Small intestine (tissue), 7 donors: ENCODE results near the gene EGFR. TPM values are rescaled to one million over a fixed set of nuclear protein-coding genes. Genes with fewer than 3 reads are reported as not detected.

Experiments
- DNase-seq, 2 donors: peaks; one replicate each; pipeline versions ENCODE4 v3.0.0 to v3.0.0-alpha.2; 2013
- FAIRE-seq: peaks from 2 replicates; lab custom pipeline; 2012; peaks lifted over from hg19 to GRCh38; lab: Jason Lieb, UNC
- H3K27ac ChIP-seq, 3 donors: one replicate each; pipeline ENCODE4 v1.5.1; 2013; ENCODE audit warnings: low read length in 2 of 3, mild to moderate bottlenecking in 2 of 3, control low read depth in 1 of 3, inconsistent platforms in 1 of 3, low read depth in 1 of 3, moderate library complexity in 1 of 3
- H3K27me3 ChIP-seq, 3 donors: one replicate each; pipeline ENCODE4 v1.6.1; 2013; ENCODE audit warnings: low read length in 3 of 3, inconsistent platforms in 1 of 3; ENCODE audit not compliant: control insufficient read depth in 3 of 3, insufficient read depth in 3 of 3
- H3K36me3 ChIP-seq, 3 donors: one replicate each; pipeline ENCODE4 v1.6.1; 2013; ENCODE audit warnings: low read length in 3 of 3, inconsistent platforms in 1 of 3, low read depth in 1 of 3, mild to moderate bottlenecking in 1 of 3, moderate library complexity in 1 of 3; ENCODE audit not compliant: control insufficient read depth in 3 of 3, insufficient read depth in 2 of 3
- H3K4me1 ChIP-seq, 3 donors: one replicate each; pipeline ENCODE4 v1.6.1; 2013; ENCODE audit warnings: low read length in 2 of 3, inconsistent platforms in 1 of 3, low read depth in 1 of 3, mild to moderate bottlenecking in 1 of 3, moderate library complexity in 1 of 3; ENCODE audit not compliant: control insufficient read depth in 3 of 3, insufficient read depth in 2 of 3
- H3K4me3 ChIP-seq, 3 donors: one replicate each; pipeline ENCODE4 v1.5.1; 2013; ENCODE audit warnings: low read length in 3 of 3, control low read depth in 1 of 3, inconsistent platforms in 1 of 3, low read depth in 1 of 3, mild to moderate bottlenecking in 1 of 3, moderate library complexity in 1 of 3
- H3K9me3 ChIP-seq, 2 donors: one replicate each; pipeline ENCODE4 v1.6.1; 2013; ENCODE audit warnings: low read depth in 1 of 2, low read length in 1 of 2; ENCODE audit not compliant: control insufficient read depth in 2 of 2, insufficient read depth in 1 of 2
- WGBS, 3 donors: extraction: QIAGEN DNeasy Blood & Tissue Kit; methylation state at CpG; one replicate each; pipeline ENCODE4 v1.1.7; 2013; 5-methylcytosine and 5-hydroxymethylcytosine counted together
- polyA plus RNA-seq, 4 donors: library from polyadenylated mRNA; stranded (reverse) in 3 of 4; unstranded in 1 of 4; fragments of 200-250 nt in 3 of 4; fragments of 120-200 nt in 1 of 4; gene quantifications; one replicate each; pipeline versions ENCODE4 v1.2.1 to v1.2.3, GENCODE V29; 2013
- donor health status: healthy with polysubstance abuse.
- donor health status: control.
- donor health status: control.
- donor health status: Bipolar disorder and iron deficiency.
- donor health status: healthy.

EGFR gene
- polyA plus RNA-seq, 4 donors = 2.2 to 30.5 (median 6.0) TPM

GRCh38 chr7:55056577-55057480 is 38.0 kb downstream of the EGFR start:
- no peak for FAIRE-seq
- Histone ChIP-seq H3K9me3 (peaks cover 0 to 3% of the 10 kb centered on the region in 2 donors), H3K36me3 (peaks cover 0 to 22% (median 0%) of the 10 kb centered on the region in 3 donors), H3K27me3 (no peaks in the 10 kb centered on the region), H3K4me3 (no peak overlapping the region), H3K4me1 (no peaks in the 10 kb centered on the region), H3K27ac (no peak overlapping the region)
- 68 to 79% (median 72%) methylated on average over 15 of the region's 15 CpGs for WGBS, 3 donors
- no peak for DNase-seq

GRCh38 chr7:55058314-55058713 is 39.5 kb downstream of the EGFR start:
- no peak overlapping the region for H3K27ac ChIP-seq
- 95 to 96% (median 95%) methylated on average over 10 of the region's 10 CpGs for WGBS, 3 donors
- peaks cover 0 to 3% of the 10 kb centered on the region in 2 donors for H3K9me3 ChIP-seq
- no peak for DNase-seq
- H3K36me3 ChIP-seq = peaks cover 0 to 19% (median 0%) of the 10 kb centered on the region in 3 donors
- H3K4me3 ChIP-seq = no peak overlapping the region
- no peaks in the 10 kb centered on the region for H3K4me1 ChIP-seq
- FAIRE-seq = no peak
- no peaks in the 10 kb centered on the region for H3K27me3 ChIP-seq

- 59 to 71% (median 70%) methylated on average over 2 of the region's 2 CpGs for WGBS, 3 donors
- H3K4me3 ChIP-seq = no peak overlapping the region
- no peaks in the 10 kb centered on the region for H3K27me3 ChIP-seq
- no peak overlapping the region for H3K27ac ChIP-seq
- peaks cover 0 to 20% (median 0%) of the 10 kb centered on the region in 3 donors for H3K36me3 ChIP-seq
- no peak for FAIRE-seq
- peaks cover 0 to 3% of the 10 kb centered on the region in 2 donors for H3K9me3 ChIP-seq
- H3K4me1 ChIP-seq = no peaks in the 10 kb centered on the region
- no peak for DNase-seq
Observed at GRCh38 chr7:55059021-55059420, 40.2 kb downstream of the EGFR start.

- Histone ChIP-seq H3K27me3 (no peaks in the 10 kb centered on the region), H3K9me3 (peaks cover 0 to 3% of the 10 kb centered on the region in 2 donors), H3K27ac (no peak overlapping the region), H3K36me3 (peaks cover 0 to 10% (median 0%) of the 10 kb centered on the region in 3 donors), H3K4me1 (peaks cover 0 to under 1% (median 0%) of the 10 kb centered on the region in 3 donors), H3K4me3 (no peak overlapping the region)
- FAIRE-seq (no peak), DNase-seq (no peak)
- WGBS, 3 donors = 83 to 87% (median 85%) methylated on average over 2 of the region's 2 CpGs
Observed at GRCh38 chr7:55060085-55060484, 41.3 kb downstream of the EGFR start.

- Histone ChIP-seq H3K4me3 (no peak overlapping the region), H3K4me1 (peaks cover 0 to 6% (median 0%) of the 10 kb centered on the region in 3 donors), H3K27ac (no peak overlapping the region), H3K9me3 (peaks cover 0 to 3% of the 10 kb centered on the region in 2 donors), H3K36me3 (peaks cover 0 to 10% (median 0%) of the 10 kb centered on the region in 3 donors), H3K27me3 (no peaks in the 10 kb centered on the region)
- 82 to 92% (median 89%) methylated on average over 6 of the region's 6 CpGs for WGBS, 3 donors
- FAIRE-seq (no peak), DNase-seq (no peak)
Observed at GRCh38 chr7:55060636-55061022, 41.8 kb downstream of the EGFR start.

- Histone ChIP-seq H3K36me3 (peaks cover 0 to 9% (median 0%) of the 10 kb centered on the region in 3 donors), H3K27me3 (no peaks in the 10 kb centered on the region), H3K9me3 (peaks cover 0 to 3% of the 10 kb centered on the region in 2 donors), H3K4me1 (peaks cover 0 to 17% (median 1%) of the 10 kb centered on the region in 3 donors), H3K4me3 (no peak overlapping the region), H3K27ac (no peak overlapping the region)
- DNase-seq (no peak), FAIRE-seq (no peak)
- WGBS, 3 donors = 83 to 90% (median 86%) methylated on average over 10 of the region's 10 CpGs
Observed at GRCh38 chr7:55061726-55062499, 43.1 kb downstream of the EGFR start.

- H3K27ac ChIP-seq = no peak overlapping the region
- H3K36me3 ChIP-seq = peaks cover 0 to 12% (median 0%) of the 10 kb centered on the region in 3 donors
- peaks cover 0 to 3% of the 10 kb centered on the region in 2 donors for H3K9me3 ChIP-seq
- 87 to 90% (median 89%) methylated on average over 7 of the region's 7 CpGs for WGBS, 3 donors
- H3K4me3 ChIP-seq = no peak overlapping the region
- DNase-seq (no peak), FAIRE-seq (no peak)
- H3K27me3 ChIP-seq = no peaks in the 10 kb centered on the region
- peaks cover 0 to 22% (median 4%) of the 10 kb centered on the region in 3 donors for H3K4me1 ChIP-seq
Observed at GRCh38 chr7:55063061-55063460, 44.2 kb downstream of the EGFR start.

- WGBS, 3 donors = 86 to 96% (median 89%) methylated on average over 5 of the region's 5 CpGs
- Histone ChIP-seq H3K4me3 (no peak overlapping the region), H3K27ac (no peak overlapping the region), H3K27me3 (no peaks in the 10 kb centered on the region), H3K4me1 (peaks cover 0 to 27% (median 4%) of the 10 kb centered on the region in 3 donors), H3K9me3 (no peaks in the 10 kb centered on the region), H3K36me3 (peaks cover 0 to 14% (median 0%) of the 10 kb centered on the region in 3 donors)
- FAIRE-seq (no peak), DNase-seq (no peak)
Observed at GRCh38 chr7:55063633-55064032, 44.8 kb downstream of the EGFR start.
